ENCODE measurements around the gene ASB13. TPM values are rescaled to one million over a fixed set of nuclear protein-coding genes. Genes with fewer than 3 reads are reported as not detected.

The ASB13 gene
- total and polyA plus RNA-seq, 2 donors (not counting 1 experiment from before 2014, with no cell fraction given): 2.5 to 4.4 TPM

DNA sequence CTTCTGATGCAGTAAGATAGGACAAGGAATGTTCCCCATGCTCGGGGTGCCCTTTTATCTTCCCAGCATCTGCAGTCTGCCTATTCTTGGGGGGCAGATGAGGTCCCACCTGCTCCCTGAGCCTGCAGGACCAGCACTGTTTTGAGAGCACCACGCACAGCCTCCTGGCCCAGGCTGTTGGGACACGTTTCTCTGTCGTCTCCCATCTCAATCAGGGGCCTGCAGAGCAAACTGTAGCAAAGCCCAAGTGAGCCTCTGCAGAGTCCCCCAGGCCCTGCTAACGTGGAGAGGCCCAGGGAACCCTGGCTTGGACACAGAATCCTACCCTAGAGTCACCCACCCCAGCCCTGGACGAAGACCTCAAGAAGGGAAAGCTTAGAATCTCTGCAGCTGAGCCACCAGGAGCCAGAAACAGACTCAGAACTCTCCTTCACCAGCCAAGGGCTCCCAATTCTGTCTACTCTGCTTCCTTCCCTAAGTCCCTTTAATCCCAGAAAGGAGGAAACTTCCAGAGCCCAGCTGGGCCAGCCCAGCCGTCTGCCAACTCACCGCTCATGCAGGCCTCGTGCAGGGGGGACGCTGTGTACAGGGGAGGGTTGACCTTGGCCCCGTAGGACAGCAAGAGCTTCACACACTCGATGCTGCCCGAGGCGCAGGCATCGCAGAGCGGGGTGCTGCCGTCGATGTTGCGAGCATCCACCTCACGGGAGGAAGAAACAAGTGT, 15.6 kb downstream of the ASB13 start:
- Histone ChIP-seq H3K36me3 (replicated peaks in 1 of 2; ENCODE audit: control extremely low read depth in 1 of 2, control insufficient read depth in 1 of 2, extremely low read depth in 1 of 2, insufficient read depth in 2 of 2, low read length in 1 of 2) (peaks cover 0 to 2% of the 10 kb centered on the region in 2 experiments), H2AFZ (ENCODE audit: insufficient read depth, low read depth, low read length, poor library complexity, severe bottlenecking) (no peak overlapping the region), H3K4me3 (ENCODE audit: control extremely low read depth in 1 of 5, extremely low read depth in 1 of 5, insufficient read depth in 1 of 5, low read depth in 2 of 5, low read length in 4 of 5) (no peak overlapping the region), H3K27me3 (replicated peaks in 1 of 4; ENCODE audit: control extremely low read depth in 1 of 4, control insufficient read depth in 3 of 4, insufficient read depth in 4 of 4, low read length in 3 of 4) (no peaks in the 10 kb centered on the region), H3K9ac (ENCODE audit: low read length) (no peak overlapping the region), H3K4me1 (ENCODE audit: control insufficient read depth in 2 of 2, insufficient read depth in 2 of 2, low read length in 2 of 2) (peaks cover 7 to 9% of the 10 kb centered on the region in 2 donors), H3K9me3 (ENCODE audit: control extremely low read depth in 1 of 3, control insufficient read depth in 2 of 3, insufficient read depth in 1 of 3, low read length in 2 of 3) (no peaks in the 10 kb centered on the region), H4K20me1 (ENCODE audit: control insufficient read depth, insufficient read depth, low read length, poor library complexity, severe bottlenecking) (no peaks in the 10 kb centered on the region), H3K27ac (ENCODE audit: low read length in 2 of 2) (no peak overlapping the region), H3K4me2 (replicated peaks; ENCODE audit: low read depth, low read length, poor library complexity, severe bottlenecking) (no peak overlapping the region), H3K79me2 (ENCODE audit: control insufficient read depth, insufficient read depth, low read length) (no peaks in the 10 kb centered on the region)
- H3K4me1 Mint-ChIP-seq: peaks cover 27% of the 10 kb centered on the region
- ChIA-PET POLR2A (no interaction called here), CTCF (interaction anchor here (0.6 to 1.4 kb wide), 2 partner anchors 28 to 46 kb away, joined by 3 to 4 read pairs; no protein-coding TSS in a partner anchor)
- H3K27me3 Mint-ChIP-seq: peaks cover 6% of the 10 kb centered on the region
- TF ChIP-seq EZH2 (IDR thresholded peaks at IDR 0.05; ENCODE audit: borderline replicate concordance, insufficient read depth, low read depth, low read length, poor library complexity, severe bottlenecking): no peak
- TF ChIP-seq, protein P1, sequence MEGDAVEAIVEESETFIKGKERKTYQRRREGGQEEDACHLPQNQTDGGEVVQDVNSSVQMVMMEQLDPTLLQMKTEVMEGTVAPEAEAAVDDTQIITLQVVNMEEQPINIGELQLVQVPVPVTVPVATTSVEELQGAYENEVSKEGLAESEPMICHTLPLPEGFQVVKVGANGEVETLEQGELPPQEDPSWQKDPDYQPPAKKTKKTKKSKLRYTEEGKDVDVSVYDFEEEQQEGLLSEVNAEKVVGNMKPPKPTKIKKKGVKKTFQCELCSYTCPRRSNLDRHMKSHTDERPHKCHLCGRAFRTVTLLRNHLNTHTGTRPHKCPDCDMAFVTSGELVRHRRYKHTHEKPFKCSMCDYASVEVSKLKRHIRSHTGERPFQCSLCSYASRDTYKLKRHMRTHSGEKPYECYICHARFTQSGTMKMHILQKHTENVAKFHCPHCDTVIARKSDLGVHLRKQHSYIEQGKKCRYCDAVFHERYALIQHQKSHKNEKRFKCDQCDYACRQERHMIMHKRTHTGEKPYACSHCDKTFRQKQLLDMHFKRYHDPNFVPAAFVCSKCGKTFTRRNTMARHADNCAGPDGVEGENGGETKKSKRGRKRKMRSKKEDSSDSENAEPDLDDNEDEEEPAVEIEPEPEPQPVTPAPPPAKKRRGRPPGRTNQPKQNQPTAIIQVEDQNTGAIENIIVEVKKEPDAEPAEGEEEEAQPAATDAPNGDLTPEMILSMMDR (IDR thresholded peaks at IDR 0.05): no peak
- intact Hi-C loops (cut with micrococcal nuclease): no loop called here
- ATAC-seq (ENCODE audit: low read depth) (no peak), DNase-seq (no peak)
- H3K9me3 Mint-ChIP-seq (ENCODE audit: insufficient read depth): no peaks in the 10 kb centered on the region
- WGBS (ENCODE audit: insufficient coverage): 93% methylated on average over 20 of the region's 20 CpGs
- H3K4me3 Mint-ChIP-seq: no peak overlapping the region
- H3K27ac Mint-ChIP-seq: no peak overlapping the region

DNA sequence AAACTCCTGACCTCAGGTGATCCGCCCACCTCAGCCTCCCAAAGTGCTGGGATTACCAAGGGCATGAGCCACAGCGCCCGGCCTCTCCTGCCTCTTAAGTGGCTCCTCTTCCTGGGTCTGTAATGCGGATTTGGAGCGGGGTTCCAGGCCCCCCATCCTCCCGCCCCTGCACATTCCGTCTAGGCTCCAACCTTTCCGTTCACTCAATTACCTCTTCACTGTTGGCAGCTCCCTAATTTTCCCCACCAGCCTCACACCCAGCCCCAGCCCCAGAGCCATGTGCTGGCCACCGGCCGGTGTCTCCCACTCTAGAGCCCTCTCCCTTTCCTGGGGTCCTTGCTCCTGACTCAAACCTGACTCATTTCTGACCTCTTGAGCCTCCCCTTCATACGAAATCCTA, 16.6 kb downstream of the ASB13 start:
- no peak for ATAC-seq (ENCODE audit: low read depth)
- Histone ChIP-seq H3K36me3 (replicated peaks in 1 of 2; ENCODE audit: control extremely low read depth in 1 of 2, control insufficient read depth in 1 of 2, extremely low read depth in 1 of 2, insufficient read depth in 2 of 2, low read length in 1 of 2) (peaks cover 0 to 2% of the 10 kb centered on the region in 2 experiments), H3K9ac (ENCODE audit: low read length) (no peak overlapping the region), H3K4me3 (ENCODE audit: control extremely low read depth in 1 of 5, extremely low read depth in 1 of 5, insufficient read depth in 1 of 5, low read depth in 2 of 5, low read length in 4 of 5) (no peak overlapping the region), H4K20me1 (ENCODE audit: control insufficient read depth, insufficient read depth, low read length, poor library complexity, severe bottlenecking) (no peaks in the 10 kb centered on the region), H3K4me1 (ENCODE audit: control insufficient read depth in 2 of 2, insufficient read depth in 2 of 2, low read length in 2 of 2) (peaks cover 18 to 19% of the 10 kb centered on the region in 2 donors), H3K27me3 (replicated peaks in 1 of 4; ENCODE audit: control extremely low read depth in 1 of 4, control insufficient read depth in 3 of 4, insufficient read depth in 4 of 4, low read length in 3 of 4) (no peaks in the 10 kb centered on the region), H3K9me3 (ENCODE audit: control extremely low read depth in 1 of 3, control insufficient read depth in 2 of 3, insufficient read depth in 1 of 3, low read length in 2 of 3) (no peaks in the 10 kb centered on the region), H3K27ac (ENCODE audit: low read length in 2 of 2) (no peak overlapping the region), H2AFZ (ENCODE audit: insufficient read depth, low read depth, low read length, poor library complexity, severe bottlenecking) (no peak overlapping the region), H3K79me2 (ENCODE audit: control insufficient read depth, insufficient read depth, low read length) (no peaks in the 10 kb centered on the region), H3K4me2 (replicated peaks; ENCODE audit: low read depth, low read length, poor library complexity, severe bottlenecking) (no peak overlapping the region)
- Mint-ChIP-seq H3K4me1 (peaks cover 27% of the 10 kb centered on the region), H3K4me3 (no peak overlapping the region), H3K27ac (no peak overlapping the region), H3K9me3 (ENCODE audit: insufficient read depth) (no peaks in the 10 kb centered on the region), H3K27me3 (peaks cover 6% of the 10 kb centered on the region)
- TF ChIP-seq EZH2 (IDR thresholded peaks at IDR 0.05; ENCODE audit: borderline replicate concordance, insufficient read depth, low read depth, low read length, poor library complexity, severe bottlenecking): no peak
- TF ChIP-seq, protein P1 (IDR thresholded peaks at IDR 0.05): no peak
- WGBS (ENCODE audit: insufficient coverage): 97% methylated on average over 11 of the region's 11 CpGs
- intact Hi-C loops (cut with micrococcal nuclease): no loop called here
- CTCF ChIA-PET: no interaction called here
- DNase-seq: no peak
- POLR2A ChIA-PET: no interaction called here
